A549 treated with AZD9567 at 1 μM for 4 hours (cell line): ENCODE data around the gene PANX2. TPM values are rescaled to one million over a fixed set of nuclear protein-coding genes. Genes with fewer than 3 reads are reported as not detected.

Experiments
- total RNA-seq: library from RNA; stranded (reverse); fragments of 200-300 nt; extraction: Qiagen RNA extraction; gene quantifications from 5 replicates; pipeline ENCODE4 v1.2.3, GENCODE V29; 2022; ENCODE audit not compliant: insufficient read depth

The PANX2 gene, protein sequence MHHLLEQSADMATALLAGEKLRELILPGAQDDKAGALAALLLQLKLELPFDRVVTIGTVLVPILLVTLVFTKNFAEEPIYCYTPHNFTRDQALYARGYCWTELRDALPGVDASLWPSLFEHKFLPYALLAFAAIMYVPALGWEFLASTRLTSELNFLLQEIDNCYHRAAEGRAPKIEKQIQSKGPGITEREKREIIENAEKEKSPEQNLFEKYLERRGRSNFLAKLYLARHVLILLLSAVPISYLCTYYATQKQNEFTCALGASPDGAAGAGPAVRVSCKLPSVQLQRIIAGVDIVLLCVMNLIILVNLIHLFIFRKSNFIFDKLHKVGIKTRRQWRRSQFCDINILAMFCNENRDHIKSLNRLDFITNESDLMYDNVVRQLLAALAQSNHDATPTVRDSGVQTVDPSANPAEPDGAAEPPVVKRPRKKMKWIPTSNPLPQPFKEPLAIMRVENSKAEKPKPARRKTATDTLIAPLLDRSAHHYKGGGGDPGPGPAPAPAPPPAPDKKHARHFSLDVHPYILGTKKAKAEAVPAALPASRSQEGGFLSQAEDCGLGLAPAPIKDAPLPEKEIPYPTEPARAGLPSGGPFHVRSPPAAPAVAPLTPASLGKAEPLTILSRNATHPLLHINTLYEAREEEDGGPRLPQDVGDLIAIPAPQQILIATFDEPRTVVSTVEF
- total RNA-seq = 3.7 to 6.1 TPM (median 5.7 TPM) in 5 replicates

DNA sequence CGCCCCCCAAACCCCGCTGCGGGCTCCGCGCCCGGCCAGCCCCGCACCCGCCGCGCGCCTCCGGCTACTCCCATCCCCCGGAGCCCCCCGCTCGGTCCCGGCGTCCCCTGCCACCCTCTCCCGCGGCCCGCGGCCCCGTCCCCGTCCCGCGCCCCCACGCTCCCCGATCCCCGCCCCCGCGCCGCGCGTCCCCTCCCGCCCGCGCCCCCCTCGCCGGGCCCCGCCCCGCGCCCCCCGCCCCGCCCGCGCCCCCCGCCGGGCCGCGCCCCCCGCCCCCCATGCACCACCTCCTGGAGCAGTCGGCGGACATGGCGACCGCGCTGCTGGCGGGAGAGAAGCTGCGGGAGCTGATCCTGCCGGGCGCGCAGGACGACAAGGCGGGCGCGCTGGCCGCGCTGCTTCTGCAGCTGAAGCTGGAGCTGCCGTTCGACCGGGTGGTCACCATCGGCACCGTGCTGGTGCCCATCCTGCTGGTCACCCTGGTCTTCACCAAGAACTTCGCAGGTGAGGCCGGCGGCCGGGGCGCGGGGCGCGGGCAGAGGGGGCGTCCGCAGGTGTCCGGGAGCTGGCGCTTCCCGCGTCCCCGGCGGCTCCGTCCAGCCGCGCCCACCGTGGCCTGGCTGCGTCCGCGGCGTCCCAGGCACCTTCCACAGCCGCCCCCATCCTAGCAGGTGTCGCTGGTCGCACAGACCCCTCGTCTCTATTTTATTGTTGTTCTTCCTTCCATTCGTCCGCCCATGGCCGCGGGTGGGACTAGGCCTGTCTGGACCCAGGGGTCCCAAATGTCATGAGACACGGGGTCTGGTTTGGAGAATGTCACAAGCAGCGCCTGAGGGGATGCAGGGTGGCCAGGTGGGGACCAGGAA is at the start of gene PANX2:
Gene PANX2 (plus strand): TSS at position 279 of the 866 bp plus-strand sequence. CDS start 0 bp downstream, at position 279.

DNA sequence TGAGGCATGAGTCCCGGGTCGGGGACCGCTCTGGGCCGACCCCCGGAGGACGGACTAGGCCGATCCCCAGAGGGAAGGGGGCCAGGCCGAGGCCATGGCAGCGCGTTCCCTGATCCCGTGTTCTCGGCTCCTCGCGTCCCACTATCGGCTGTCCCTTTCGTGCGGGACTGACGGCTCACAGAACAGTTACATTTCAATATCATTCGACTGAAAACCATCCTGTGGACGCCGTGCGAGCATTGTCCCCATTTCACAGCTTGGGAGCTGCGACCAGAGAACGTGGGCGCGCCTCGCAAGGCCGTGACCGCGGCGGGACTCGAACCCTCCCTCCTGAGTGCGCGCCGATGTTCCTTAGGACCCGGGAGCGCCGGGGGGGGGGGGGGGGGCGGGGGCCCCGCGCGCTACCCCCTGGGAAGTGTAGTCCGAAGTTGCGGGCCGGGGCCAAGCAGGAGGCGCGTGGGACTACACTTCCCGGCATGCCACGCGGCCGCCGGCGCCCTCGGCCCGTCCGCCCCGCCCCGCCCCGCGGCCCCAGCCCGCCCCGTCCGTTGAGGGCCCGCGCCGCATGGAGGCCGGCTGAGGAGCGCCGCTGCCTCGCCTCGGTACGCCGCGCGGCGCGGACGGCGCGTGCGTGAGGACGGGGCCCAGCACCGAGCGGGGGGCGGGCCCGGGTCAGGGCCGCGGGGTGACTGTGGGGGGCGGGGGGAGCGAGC is 15.0 kb downstream of the PANX2 start, which contains the start of gene TRABD:
Gene TRABD (plus strand): TSS at position 539 of the 713 bp plus-strand sequence. CDS start 7,148 bp downstream, outside the sequence.

DNA sequence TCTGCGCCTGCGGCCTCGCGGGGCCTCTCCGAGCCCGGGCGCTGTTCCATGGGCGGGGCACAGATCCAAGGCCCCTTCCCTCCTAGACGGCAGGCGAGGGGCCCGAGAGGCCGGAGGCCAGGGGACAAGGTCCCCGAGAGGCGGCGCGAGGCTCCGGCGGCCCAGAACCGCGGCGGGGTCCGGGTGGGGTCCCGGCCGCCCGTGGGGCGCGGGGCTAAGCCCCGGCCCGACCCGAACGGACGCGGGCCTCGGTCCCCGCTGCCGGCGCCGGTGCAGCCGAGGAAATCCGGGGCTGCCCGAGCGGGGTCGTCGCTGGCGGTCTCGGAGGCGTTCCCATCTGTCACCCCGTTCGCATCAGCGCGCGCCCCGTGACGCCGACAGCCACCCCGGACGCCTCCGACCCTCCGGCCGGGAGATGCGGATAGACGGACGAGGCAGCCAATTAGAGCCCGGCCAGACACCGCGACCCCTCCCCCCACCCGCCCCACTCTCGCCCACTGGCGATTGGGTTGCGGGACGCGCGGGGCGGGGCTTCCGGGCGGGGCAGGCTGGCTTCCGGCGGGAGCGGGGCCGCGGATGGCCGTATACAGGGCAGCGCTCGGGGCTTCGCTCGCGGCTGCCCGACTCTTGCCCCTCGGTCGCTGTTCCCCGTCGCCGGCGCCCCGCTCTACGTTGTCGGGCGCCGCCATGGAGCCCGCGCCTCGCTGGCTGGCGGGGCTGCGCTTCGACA is 30.1 kb downstream of the PANX2 start, which contains the start of gene SELENOO:
Gene SELENOO (plus strand): TSS at position 551 of the 730 bp plus-strand sequence. CDS start 26 bp downstream, at position 577.

Other genes with a start within 250 kb of the PANX2 start
- gene PIM3, start 210.0 kb upstream of the PANX2 start, total RNA-seq = 27.6 to 74.8 TPM (median 71.5 TPM) in 5 replicates
- 0.03 to 0.05 TPM (median 0.04 TPM) in 3 of 5 replicates, not detected in the others for gene IL17REL, start 158.0 kb upstream of the PANX2 start, total RNA-seq
- not detected in 5 replicates for gene TTLL8, start 112.4 kb upstream of the PANX2 start, total RNA-seq
- not detected in 5 replicates for gene MLC1, start 85.3 kb upstream of the PANX2 start, total RNA-seq
- gene MOV10L1, start 80.7 kb upstream of the PANX2 start, total RNA-seq = not detected in 5 replicates
- 22.1 to 36.4 TPM (median 35.5 TPM) in 5 replicates for gene TRABD, start 15.2 kb downstream of the PANX2 start, total RNA-seq
- 9.7 to 22.0 TPM (median 20.0 TPM) in 5 replicates for gene SELENOO, start 30.3 kb downstream of the PANX2 start, total RNA-seq
- 3.7 to 13.2 TPM (median 12.8 TPM) in 5 replicates for gene TUBGCP6, start 74.3 kb downstream of the PANX2 start, total RNA-seq
- 9.1 to 13.8 TPM (median 13.0 TPM) in 5 replicates for gene HDAC10, start 80.5 kb downstream of the PANX2 start, total RNA-seq
- 15.3 to 28.9 TPM (median 26.4 TPM) in 5 replicates for gene MAPK12, start 91.0 kb downstream of the PANX2 start, total RNA-seq
- gene MAPK11, start 99.6 kb downstream of the PANX2 start, total RNA-seq = 6.2 to 8.0 TPM (median 7.1 TPM) in 5 replicates
- gene PLXNB2, start 136.9 kb downstream of the PANX2 start, total RNA-seq = 113 to 126 TPM (median 115 TPM) in 5 replicates
- gene DENND6B, start 156.3 kb downstream of the PANX2 start, total RNA-seq = 2.3 to 4.0 TPM (median 4.0 TPM) in 5 replicates
- 12.4 to 15.4 TPM (median 15.1 TPM) in 5 replicates for gene PPP6R2, start 172.6 kb downstream of the PANX2 start, total RNA-seq